ENCODE results near the gene KANSL1. TPM values are rescaled to one million over a fixed set of nuclear protein-coding genes. Genes with fewer than 3 reads are reported as not detected.

KANSL1 gene
- total RNA-seq, 1 experiment from 2014 or later, result 52.5 TPM

- Histone ChIP-seq H3K4me3 (no peak overlapping the region), H4K20me1 (ENCODE audit: insufficient read depth) (no peaks in the 10 kb centered on the region; the same call in 1 of the 2 replicates), H3K27me3 (ENCODE audit: insufficient read depth, low read depth) (no peaks in the 10 kb centered on the region), H3K79me2 (ENCODE audit: low read depth) (peaks cover 91% of the 10 kb centered on the region), H3K27ac (no peak overlapping the region), H3K36me3 (ENCODE audit: low read depth) (peaks cover 10% of the 10 kb centered on the region; the same call in 1 of the 2 replicates), H3F3A (ENCODE audit: insufficient read depth, low read depth) (peaks cover 15% of the 10 kb centered on the region; the same call in 1 of the 2 replicates), H3K4me1 (replicated peaks; ENCODE audit: insufficient read depth) (no peaks in the 10 kb centered on the region; the same call in 1 of the 2 replicates), H3K9me3 (ENCODE audit: insufficient read depth, low read depth) (peaks cover 3% of the 10 kb centered on the region; the same call in 1 of the 2 replicates), H3K4me2 (no peak overlapping the region), H3K9me2 (ENCODE audit: insufficient read depth) (no peaks in the 10 kb centered on the region), H2AFZ (no peak overlapping the region)
- intact Hi-C loops (cut with micrococcal nuclease; ENCODE audit: unreplicated experiment), result no loop called here
- ChIA-PET CTCF (no interaction called here), POLR2A (ENCODE audit: unreplicated experiment) (no interaction called here)
- DNase-seq, result no peak
- no TSS peak for BruUV-seq (replicated peaks)
- no peak for TF ChIP-seq EZH2 (IDR thresholded peaks at IDR 0.05; ENCODE audit: low read depth)
- TF ChIP-seq, protein P1, sequence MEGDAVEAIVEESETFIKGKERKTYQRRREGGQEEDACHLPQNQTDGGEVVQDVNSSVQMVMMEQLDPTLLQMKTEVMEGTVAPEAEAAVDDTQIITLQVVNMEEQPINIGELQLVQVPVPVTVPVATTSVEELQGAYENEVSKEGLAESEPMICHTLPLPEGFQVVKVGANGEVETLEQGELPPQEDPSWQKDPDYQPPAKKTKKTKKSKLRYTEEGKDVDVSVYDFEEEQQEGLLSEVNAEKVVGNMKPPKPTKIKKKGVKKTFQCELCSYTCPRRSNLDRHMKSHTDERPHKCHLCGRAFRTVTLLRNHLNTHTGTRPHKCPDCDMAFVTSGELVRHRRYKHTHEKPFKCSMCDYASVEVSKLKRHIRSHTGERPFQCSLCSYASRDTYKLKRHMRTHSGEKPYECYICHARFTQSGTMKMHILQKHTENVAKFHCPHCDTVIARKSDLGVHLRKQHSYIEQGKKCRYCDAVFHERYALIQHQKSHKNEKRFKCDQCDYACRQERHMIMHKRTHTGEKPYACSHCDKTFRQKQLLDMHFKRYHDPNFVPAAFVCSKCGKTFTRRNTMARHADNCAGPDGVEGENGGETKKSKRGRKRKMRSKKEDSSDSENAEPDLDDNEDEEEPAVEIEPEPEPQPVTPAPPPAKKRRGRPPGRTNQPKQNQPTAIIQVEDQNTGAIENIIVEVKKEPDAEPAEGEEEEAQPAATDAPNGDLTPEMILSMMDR (conservative IDR thresholded peaks at IDR 0.05), result no peak
Observed at GRCh38 chr17:46200197-46200596, 7.0 kb upstream of the KANSL1 start.

DNA sequence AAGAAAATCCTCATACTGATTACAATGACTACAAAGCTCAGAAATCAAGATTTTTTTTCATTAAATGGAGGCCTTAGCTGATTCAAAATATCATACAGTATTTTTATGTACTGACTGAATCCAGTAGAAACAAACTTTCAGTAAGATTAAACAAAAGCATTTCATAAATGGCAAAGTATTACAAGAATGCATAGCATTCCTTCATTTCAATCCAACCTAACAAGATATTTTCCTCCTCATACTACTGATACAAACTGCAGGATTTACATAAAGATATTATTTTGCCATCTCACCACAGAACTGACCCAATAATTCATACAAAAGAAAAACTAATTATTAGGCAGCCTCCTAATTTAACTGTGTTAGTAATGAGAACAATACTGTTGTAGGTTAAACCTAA, 6.2 kb upstream of the KANSL1 start:
- Histone ChIP-seq H3K4me1 (replicated peaks; ENCODE audit: insufficient read depth) (peaks cover 7% of the 10 kb centered on the region), H3K27ac (no peak overlapping the region), H3K27me3 (ENCODE audit: insufficient read depth, low read depth) (no peaks in the 10 kb centered on the region), H3K9me3 (ENCODE audit: insufficient read depth, low read depth) (peaks cover 3% of the 10 kb centered on the region; the same call in 1 of the 2 replicates), H3K36me3 (ENCODE audit: low read depth) (peaks cover 15% of the 10 kb centered on the region; the same call in 1 of the 2 replicates), H3F3A (ENCODE audit: insufficient read depth, low read depth) (peaks cover 23% of the 10 kb centered on the region; the same call in 1 of the 2 replicates), H3K9me2 (ENCODE audit: insufficient read depth) (no peaks in the 10 kb centered on the region), H3K79me2 (ENCODE audit: low read depth) (peaks cover 91% of the 10 kb centered on the region), H3K4me3 (no peak overlapping the region), H2AFZ (no peak overlapping the region), H3K4me2 (no peak overlapping the region), H4K20me1 (ENCODE audit: insufficient read depth) (no peaks in the 10 kb centered on the region; the same call in 1 of the 2 replicates)
- no peak for DNase-seq
- BruUV-seq (replicated peaks), result no TSS peak
- intact Hi-C loops (cut with micrococcal nuclease; ENCODE audit: unreplicated experiment), result no loop called here
- ChIA-PET CTCF (interaction anchor here (0.7 kb wide), 1 partner anchor 281 kb away, joined by 5 read pairs; no protein-coding TSS in a partner anchor), POLR2A (ENCODE audit: unreplicated experiment) (interaction anchor here (0.7 kb wide), 1 partner anchor 156 kb away, joined by 10 read pairs; no protein-coding TSS in a partner anchor)
- no peak for TF ChIP-seq EZH2 (IDR thresholded peaks at IDR 0.05; ENCODE audit: low read depth)

- intact Hi-C loops (cut with micrococcal nuclease; ENCODE audit: unreplicated experiment), result no loop called here
- H3K36me3 ChIP-seq (ENCODE audit: low read depth), result peaks cover 15% of the 10 kb centered on the region; the same call in 1 of the 2 replicates
- no peaks in the 10 kb centered on the region for H3K9me2 ChIP-seq (ENCODE audit: insufficient read depth)
- no peak overlapping the region for H3K4me2 ChIP-seq
- CTCF ChIA-PET, result no interaction called here
- no peak overlapping the region for H3K27ac ChIP-seq
- peaks cover 84% of the 10 kb centered on the region for H3K79me2 ChIP-seq (ENCODE audit: low read depth)
- H3K9me3 ChIP-seq (ENCODE audit: insufficient read depth, low read depth), result peaks cover 3% of the 10 kb centered on the region; the same call in 1 of the 2 replicates
- peaks cover 10% of the 10 kb centered on the region for H3K4me1 ChIP-seq (replicated peaks; ENCODE audit: insufficient read depth)
- H3K4me3 ChIP-seq, result no peak overlapping the region
- no TSS peak for BruUV-seq (replicated peaks)
- H3K27me3 ChIP-seq (ENCODE audit: insufficient read depth, low read depth), result no peaks in the 10 kb centered on the region
- TF ChIP-seq EZH2 (IDR thresholded peaks at IDR 0.05; ENCODE audit: low read depth), result no peak
- TF ChIP-seq, protein P1 (conservative IDR thresholded peaks at IDR 0.05), result no peak
- no peaks in the 10 kb centered on the region; the same call in 1 of the 2 replicates for H4K20me1 ChIP-seq (ENCODE audit: insufficient read depth)
- H2AFZ ChIP-seq, result no peak overlapping the region
- peaks cover 31% of the 10 kb centered on the region for H3F3A ChIP-seq (ENCODE audit: insufficient read depth, low read depth)
- DNase-seq, result no peak
- POLR2A ChIA-PET (ENCODE audit: unreplicated experiment), result no interaction called here
Observed at GRCh38 chr17:46198233-46198632, 5.0 kb upstream of the KANSL1 start.

Data from PC-9 (cell line).